ENCODE data around the gene SLC10A7. TPM values are rescaled to one million over a fixed set of nuclear protein-coding genes. Genes with fewer than 3 reads are reported as not detected.

The SLC10A7 gene
- total and polyA plus RNA-seq, 9 of the 15 experiments (the other 6 are each of a cell fraction or from before 2014, with no cell fraction given) = 6.4 to 22.8 (median 16.1) TPM

- TF ChIP-seq REST (IDR thresholded peaks at IDR 0.05; ENCODE audit: borderline replicate concordance) (no peak), REST (CRISPR knock-in tag; IDR thresholded peaks at IDR 0.05; ENCODE audit: low read depth) (no peak), PHF21A (IDR thresholded peaks at IDR 0.05; ENCODE audit: borderline replicate concordance, low read depth) (no peak), SIRT6 (IDR thresholded peaks at IDR 0.05; ENCODE audit: low read depth, low read length) (no peak), E2F6 (IDR thresholded peaks at IDR 0.05; ENCODE audit: borderline replicate concordance in 1 of 2, extremely low read depth in 1 of 2, insufficient read depth in 1 of 2, insufficient read length in 1 of 2, low read depth in 1 of 2, low read length in 1 of 2, poor library complexity in 1 of 2, severe bottlenecking in 1 of 2) (no peak), ATF7 (IDR thresholded peaks at IDR 0.05) (peak; percentile 33; the same call in 1 of the 2 replicates), ZNF395 (CRISPR knock-in tag; IDR thresholded peaks at IDR 0.05) (peak; percentile 31; the same call in 1 of the 2 replicates), SMARCB1 (IDR thresholded peaks at IDR 0.05; ENCODE audit: insufficient read length, low read depth) (no peak), POLR3G (IDR thresholded peaks at IDR 0.05; ENCODE audit: extremely low read depth, insufficient read length, insufficient replicate concordance) (no peak), RBM22 (IDR thresholded peaks at IDR 0.05; ENCODE audit: low read depth, low read length, poor library complexity, severe bottlenecking) (no peak), MEF2D (tag; conservative IDR thresholded peaks at IDR 0.05; ENCODE audit: low read depth) (0 out of 2 replicates have a peak, but pooled peaks have one; percentile 23), MTA1 (IDR thresholded peaks at IDR 0.05; ENCODE audit: borderline replicate concordance) (no peak), CHD4 (IDR thresholded peaks at IDR 0.05; ENCODE audit: insufficient read depth, insufficient replicate concordance, low read depth, low read length, poor library complexity, severe bottlenecking) (no peak), ATF3 (IDR thresholded peaks at IDR 0.05) (peak; percentile 50; the same call in 1 of the 2 replicates), ATF3 (CRISPR knock-in tag; conservative IDR thresholded peaks at IDR 0.05) (no peak), KDM1A (IDR thresholded peaks at IDR 0.05) (no peak)
Observed at GRCh38 chr4:146235654-146236177, 286.0 kb downstream of the SLC10A7 start (continued).

All from K562 (cell line).